Activated CD4-positive, CD25-positive, alpha-beta regulatory T cell treated with anti-CD3 and anti-CD28 coated beads, Interleukin-2, amount 50 U/mL, for 16 hours (primary cell): Measurements from ENCODE around the gene KCNMA1.

Experiments used
- DNase-seq: peaks from one replicate; pipeline ENCODE4 v3.0.0-alpha.2; 2020; ENCODE audit warnings: low read depth, low spot score

KCNMA1 gene

DNA sequence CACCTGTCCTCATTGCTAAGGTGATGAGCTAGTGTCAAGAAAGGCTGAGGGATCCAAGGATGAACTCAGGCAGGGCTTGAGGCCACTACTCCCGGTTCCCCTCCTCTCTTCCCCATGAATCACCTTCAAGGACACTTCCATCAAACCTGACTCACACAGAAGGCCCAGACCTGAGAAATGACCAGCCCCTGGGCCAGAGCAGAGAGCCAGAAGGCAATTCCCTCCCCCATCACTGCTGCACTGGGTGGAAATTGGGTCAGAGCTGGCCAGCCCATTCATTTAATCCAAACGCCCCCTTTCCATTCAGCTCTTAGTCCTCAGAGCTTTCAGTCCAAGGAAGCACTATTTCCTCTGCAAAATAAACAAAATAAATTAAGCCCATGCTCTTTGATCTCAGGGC is 182.0 kb downstream of the KCNMA1 start:
- DNase-seq: no peak

DNA sequence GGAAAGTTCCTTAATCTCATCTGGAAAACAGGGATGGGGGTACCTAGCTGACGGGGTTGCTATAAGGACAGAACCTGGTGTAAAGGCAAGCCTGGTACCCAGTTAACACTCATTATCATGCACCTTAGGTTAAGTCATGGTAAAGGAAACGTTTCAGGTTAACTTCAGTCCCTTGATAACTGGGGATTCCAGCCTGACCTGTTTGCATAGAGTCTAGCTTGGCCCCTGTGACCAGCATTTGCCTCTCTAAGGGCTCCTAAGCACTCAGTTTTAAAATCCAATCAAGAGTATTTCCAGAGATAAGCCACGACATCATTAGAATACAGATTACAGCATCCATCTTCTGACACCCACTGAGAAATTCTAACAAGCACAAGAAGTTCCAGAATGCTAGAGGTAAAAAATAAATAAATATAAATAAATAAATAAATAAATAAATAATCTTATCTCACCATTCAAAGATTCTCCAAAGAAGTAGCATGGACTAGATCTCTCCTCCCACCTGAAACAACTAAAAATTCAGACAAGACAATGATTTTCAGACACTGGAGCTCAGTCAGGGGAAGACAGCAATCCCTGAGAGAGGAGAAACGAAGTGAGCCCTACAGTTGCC is 184.6 kb downstream of the KCNMA1 start:
- no peak for DNase-seq

- DNase-seq: no peak
Measured at GRCh38 chr10:77451886-77452285, 185.7 kb downstream of the KCNMA1 start.

GRCh38 chr10:77448226-77448625 is 189.4 kb downstream of the KCNMA1 start:
- no peak for DNase-seq

DNA sequence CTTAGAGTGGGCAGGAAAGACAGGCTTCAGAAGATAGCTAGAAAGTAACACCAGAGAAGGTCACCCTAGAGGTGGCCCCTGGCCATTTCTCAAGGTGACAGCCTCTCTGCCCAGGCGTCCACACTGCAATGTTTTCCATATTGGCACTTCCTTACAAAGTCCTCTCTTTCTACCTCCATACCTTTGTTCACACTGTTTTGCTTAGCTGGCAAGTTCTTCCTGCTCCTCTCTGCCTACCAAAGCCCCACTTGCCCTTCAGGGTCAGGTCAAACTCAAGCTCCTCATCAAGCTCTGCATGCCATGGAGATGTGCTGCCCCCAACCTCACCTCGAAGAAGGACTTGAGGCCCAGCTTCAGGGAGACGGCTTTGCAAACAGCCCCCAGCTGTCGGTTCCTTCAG is 190.9 kb downstream of the KCNMA1 start:
- DNase-seq: no peak

DNA sequence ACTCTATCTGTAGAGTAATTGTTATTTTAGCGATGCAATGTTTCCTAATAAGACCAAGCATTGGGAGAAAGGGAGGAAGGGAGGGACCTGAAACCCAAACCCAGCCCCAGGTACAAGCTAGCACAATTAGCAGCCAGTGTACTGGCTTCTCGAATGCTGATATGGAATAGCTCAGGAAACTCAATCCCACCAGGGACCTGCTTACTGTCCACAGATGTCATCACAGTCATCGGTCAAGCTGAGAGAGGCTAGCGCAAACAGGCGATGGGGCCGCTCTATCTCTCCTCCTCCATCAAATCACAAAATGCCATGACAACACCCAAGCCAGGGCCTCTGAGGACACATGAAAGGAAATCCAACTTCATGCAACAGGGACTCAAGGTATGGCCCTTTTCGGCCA is 192.1 kb downstream of the KCNMA1 start:
- DNase-seq: no peak

- DNase-seq: no peak
Measured at GRCh38 chr10:77444041-77444440, 193.6 kb downstream of the KCNMA1 start.

DNA sequence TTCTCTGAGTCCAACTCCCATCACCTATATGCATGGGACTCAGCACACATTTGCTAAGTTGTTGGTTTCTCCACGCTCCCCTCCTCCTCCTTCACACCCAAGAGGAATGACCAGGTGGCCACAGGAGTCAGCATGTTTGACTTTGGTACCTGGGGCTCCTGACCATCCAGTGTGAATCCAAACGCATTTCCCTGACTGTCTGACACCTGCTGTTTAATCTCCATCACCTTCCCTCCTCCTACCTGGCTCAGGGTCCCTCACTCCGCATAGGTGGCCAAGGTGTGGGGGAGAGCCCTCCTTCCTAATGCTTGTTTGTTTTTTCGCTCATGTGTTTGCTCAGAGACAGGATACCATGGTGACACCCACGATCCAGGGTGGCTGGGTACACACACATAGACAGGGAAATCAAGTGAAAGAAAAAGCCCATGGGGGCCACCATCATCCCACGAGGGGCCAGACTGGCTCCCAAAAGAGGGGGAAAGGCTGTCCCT is 194.9 kb downstream of the KCNMA1 start:
- DNase-seq: no peak

GRCh38 chr10:77441353-77442166 is 196.0 kb downstream of the KCNMA1 start:
- no peak for DNase-seq

DNA sequence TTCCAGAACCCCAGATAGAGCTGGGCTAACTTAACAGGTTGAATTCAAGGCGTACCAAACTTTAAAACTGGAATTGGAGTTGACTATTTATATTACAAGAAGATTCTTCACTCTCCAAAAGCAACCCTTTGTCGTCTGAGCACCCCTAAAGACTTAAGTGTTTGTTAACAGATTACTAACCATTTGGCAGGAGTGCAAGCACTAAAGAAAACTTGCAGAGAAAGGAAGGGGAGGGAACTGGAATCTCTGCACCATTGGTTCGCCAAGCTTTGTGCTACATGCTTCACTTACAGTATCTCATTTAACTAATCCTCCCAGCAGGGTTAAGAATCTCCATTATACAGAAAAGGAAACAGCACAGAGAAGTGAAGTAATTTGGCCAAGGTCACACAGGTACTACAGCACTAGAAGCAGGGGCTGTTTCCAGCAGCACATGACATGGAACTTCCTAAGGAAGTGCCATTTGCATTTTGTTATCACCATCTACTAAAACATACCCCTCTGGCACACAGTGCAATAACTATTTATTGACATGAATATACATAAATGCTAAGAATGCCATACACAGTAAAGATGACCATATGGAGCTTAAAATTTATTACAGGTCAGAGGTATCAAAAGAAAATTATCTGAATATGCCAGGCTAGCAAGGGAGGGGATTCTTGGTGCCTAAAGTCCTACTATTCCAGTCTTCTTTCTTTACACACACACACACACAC is 201.2 kb downstream of the KCNMA1 start:
- DNase-seq: no peak

- DNase-seq: no peak
Measured at GRCh38 chr10:77433546-77433945, 204.1 kb downstream of the KCNMA1 start.

DNA sequence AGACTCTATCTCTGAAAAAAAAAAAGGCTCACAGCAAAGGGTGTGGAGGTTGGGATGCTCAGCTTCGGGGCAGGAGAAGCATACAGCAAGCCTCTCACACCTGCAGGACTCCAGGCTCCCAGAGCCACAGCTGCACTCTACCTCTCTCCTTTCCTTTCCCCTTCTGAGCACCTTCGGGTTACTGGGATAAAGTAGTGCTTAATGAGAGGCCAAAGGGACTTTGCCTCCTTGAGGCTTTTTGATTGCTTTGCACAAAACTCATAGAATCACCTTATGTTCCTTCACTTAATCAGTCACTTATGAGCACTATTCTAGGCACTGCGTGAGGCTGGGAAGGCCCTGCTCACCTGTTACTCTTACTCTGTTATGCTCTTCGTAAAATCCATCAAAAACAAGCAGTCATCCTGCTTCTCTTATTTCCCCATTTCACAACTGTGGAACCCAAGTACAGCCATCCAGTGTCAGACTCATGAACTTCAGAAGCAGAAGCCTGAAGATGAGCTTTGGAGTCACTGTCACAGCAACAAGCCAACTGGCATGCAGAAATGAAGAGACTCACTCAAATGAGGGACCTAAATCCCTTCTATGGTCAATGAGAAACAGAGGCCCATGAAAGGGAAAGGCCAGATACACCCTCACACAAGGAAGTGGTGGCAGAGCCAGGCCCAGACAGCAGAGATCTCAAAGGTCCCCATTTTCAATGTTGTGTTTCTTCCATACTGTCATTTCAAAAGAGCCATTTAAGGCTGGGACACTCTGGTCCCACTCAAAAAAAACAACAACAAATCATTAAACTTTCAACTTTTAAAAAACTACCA is 205.4 kb downstream of the KCNMA1 start:
- no peak for DNase-seq

- no peak for DNase-seq
Measured at GRCh38 chr10:77431209-77431611, 206.4 kb downstream of the KCNMA1 start.

DNA sequence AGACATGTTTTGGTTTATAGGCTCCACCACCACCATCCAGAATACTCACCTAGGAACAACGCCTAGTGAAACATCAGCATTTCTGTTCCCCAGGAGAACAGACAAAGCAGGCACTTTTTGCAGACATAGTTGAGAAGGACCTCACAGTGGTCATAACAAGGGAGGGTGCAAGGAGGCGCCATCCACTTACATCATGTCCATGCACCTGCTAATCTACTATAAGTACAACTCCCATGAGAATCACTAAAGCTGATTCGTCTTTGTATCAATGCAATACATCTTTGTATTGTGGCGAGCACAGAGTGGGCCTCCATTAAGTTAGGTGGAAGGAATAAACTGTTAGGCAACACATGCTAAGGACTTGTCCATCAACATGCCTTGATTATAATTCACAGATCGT is 207.1 kb downstream of the KCNMA1 start:
- no peak for DNase-seq

- DNase-seq: no peak
Measured at GRCh38 chr10:77428691-77429395, 208.8 kb downstream of the KCNMA1 start.

DNA sequence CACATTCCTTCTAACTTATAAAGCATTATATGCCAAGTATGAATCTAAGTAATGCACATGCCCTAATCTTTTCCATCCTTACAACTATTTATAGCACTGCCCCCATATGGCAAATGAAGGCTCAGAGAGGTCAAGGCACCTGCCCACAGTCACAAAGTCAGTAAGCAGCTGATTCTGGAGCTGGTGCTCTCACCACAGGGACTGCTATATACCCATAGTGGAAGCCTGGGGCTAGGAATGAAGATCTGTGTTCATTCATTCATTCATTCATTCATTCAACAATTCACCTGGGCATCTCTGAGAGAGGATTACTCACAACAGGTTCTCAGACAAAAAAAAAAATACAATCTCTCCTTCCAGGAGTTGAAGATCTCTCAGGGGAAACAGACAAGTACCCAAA is 213.4 kb downstream of the KCNMA1 start:
- DNase-seq: no peak

GRCh38 chr10:77422491-77423338 is 214.9 kb downstream of the KCNMA1 start:
- no peak for DNase-seq

GRCh38 chr10:77421591-77421990 is 216.0 kb downstream of the KCNMA1 start:
- no peak for DNase-seq

DNA sequence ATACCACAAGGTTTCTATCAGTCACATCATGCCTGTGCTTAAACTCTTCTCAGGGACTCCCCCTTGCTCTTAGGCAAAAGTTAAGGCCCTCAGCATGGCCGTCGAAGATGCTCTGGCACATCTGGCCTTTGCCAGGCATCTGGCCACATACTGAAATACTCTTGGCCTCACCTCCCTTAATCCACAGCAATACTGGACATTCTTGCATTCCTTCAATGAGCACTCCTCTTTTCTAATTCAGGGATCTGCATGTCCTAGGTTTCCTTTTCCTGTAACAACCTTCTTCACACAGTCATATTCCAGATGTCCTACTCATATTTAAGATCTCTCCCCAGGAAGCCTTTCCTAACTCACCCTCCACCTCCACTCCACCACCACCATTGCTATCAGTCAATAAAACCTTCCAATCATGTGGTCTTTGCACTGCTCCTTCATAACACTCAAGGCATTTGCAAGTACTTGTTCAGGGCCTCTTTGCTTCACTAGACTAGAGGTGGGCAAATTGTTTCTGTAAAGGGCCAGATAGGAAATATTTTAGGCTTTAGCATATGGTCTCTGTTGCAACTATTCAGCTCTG is 216.6 kb downstream of the KCNMA1 start:
- DNase-seq: no peak

- DNase-seq: no peak
Measured at GRCh38 chr10:77419979-77420378, 217.6 kb downstream of the KCNMA1 start.
